CMK (cell line): ENCODE data around the gene ZNF230.

Experiments
- DNase-seq: peaks from one replicate; pipeline ENCODE4 v3.0.0-alpha.2; 2010; ENCODE audit warnings: low read depth

The ZNF230 gene

DNA sequence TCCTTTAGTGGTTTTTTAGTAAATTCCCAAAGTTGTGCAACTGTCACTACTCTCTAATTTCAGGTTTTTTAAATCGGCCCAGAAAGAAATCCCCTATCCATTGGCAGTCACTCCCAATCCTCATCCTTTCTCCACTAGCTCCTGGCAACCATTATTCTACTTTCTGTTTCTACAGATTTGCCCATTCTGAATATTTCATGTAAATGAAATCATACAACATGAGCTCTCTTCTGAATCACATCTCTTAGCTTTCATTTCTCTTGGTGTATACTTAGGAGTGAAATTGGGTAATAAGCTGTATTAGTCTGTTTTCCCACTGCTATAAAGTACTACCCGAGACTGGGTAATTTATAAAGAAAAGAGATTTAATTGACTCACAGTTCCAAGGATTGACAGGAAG is 39.4 kb downstream of the ZNF230 start:
- no peak for DNase-seq

DNA sequence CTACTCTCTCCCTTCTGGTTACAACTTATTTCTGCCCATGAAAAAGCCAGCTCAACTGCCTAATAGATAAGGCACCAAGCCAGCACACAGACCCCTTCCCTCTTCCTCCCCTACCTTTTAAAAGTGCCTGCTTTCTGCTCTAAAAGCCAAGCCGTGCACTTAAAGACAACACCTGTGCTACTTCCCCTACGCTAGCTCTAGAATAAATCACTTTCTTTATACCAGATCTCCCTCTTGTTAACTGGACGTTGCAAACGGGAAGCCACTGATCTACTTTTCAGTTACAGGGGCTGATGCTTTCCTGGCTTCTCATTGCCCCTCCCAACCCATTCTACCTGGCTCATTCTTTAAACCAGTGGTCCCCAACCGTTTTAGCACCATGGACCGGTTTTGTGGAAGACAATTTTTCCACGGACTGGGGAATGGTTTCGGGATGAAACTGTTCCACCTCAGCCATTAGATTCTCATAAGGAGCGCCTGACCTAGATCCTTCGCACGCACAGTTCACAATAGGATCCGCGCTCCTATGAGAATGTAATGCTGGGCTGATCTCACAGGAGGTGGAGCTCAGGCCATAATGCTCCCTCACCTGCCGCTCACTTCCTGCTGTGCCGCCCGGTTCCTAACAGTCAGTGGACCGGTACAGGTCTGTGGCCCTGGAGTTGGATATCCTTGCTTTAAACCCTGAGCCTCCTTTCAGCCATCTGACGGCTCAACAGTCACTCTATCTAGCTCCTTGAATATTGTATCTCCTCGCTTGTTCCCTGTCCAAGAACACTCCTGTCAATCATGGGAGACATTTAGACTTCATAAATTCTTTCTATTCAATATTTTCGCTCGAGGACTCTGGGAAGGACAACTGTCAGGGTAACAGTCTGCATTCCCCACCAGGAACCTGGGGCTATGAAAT is 48.2 kb downstream of the ZNF230 start:
- DNase-seq = no peak

DNA sequence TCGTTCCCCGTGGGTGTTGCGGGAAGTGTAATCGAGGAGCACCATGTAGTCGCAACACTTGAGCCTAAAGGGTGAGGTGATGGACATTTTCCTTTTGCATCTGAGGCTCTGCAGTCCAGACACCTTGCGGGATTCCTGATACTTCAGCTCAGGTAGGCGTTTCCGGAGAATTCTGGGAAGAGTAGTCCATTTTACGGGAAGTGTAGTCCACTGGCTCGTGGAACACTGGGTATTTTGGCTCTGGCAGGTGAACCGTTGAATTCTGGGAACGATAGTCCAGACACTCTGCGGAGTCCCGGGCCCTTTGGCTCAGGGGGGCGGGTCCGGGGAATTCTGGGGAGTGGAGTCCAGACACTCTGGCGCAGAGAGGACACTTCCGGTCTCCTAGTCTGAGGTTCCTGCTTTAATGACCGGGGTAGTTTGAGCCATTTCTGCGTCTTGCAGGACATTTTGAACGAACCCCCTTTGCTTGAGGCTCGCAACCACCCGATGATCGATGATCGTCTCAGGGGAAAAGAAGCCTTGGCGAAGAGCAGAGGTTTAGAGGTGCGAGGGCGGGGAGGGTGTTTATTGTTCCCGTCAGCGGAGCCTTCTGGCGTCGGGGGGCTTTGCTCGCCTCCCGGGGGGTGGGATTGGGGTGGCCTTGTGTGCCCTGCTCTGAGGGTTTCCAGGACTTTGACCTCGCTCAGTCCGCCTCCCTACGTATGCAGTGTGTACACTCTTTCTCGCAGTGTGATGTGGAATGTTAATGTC is 49.1 kb downstream of the ZNF230 start, which contains the start of gene ZNF223:
TSS of gene ZNF223 (plus strand) at position 387 of the 753 bp plus-strand sequence. CDS start 3,141 bp downstream, outside the sequence.
- peak; percentile 79 for DNase-seq

DNA sequence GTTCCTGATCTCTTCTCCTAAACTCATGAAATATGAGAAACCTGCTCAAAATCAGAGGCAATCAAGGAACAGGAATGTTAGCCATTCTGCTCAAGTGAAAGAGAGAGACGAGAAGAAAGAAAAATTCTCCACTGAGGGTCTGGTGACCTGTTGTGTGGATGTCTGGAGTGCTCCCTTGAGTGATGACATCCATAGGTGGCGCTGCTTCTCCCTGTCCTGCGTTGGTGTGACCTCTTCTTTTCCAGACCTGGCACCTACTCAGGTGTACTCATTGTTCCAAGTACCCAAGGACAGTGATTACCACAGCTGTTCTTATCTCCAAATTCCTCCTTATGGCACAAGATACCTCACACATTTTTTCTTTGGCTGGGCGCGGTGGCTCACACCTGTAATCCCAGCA is 53.1 kb downstream of the ZNF230 start:
- DNase-seq = no peak

DNA sequence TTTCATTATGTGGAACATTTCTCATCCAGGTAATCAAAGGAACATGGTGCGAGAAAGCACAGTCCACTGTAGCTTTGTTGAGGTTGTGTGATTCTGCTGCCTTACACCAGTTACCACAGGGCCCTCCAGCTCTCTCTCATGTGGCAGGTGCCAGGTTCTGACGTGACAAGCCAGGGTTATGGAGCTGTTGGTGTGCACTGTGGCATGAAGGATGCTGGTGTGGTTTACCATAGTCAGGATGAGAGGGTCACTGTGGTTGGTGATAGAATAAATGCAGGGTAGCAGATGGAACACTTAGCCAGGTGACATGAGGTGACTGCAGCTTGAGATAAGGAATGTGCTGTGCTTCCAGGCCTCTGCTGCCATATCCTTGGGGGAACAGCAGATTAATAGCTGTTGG is 56.5 kb downstream of the ZNF230 start:
- no peak for DNase-seq

DNA sequence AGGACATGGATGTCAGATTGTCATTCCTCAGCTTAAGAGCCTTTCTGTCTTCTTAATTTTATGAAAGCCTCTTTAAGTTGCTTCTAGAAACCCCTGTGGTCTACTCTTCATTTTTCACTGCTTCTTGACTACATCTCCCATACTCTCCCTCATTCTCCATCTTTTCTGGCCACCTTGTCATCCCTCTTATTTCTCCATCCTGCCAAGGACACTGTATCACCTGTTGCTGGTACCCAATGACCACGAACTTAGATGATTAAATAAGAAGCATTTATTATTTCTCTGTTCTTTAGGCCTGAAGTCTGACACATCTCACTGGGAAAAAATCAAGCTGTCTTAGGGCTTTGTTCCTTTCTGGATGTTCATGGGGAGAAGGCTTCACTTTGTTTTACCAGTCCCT is 58.3 kb downstream of the ZNF230 start:
- DNase-seq = no peak
